DMS 273 treated with DMSO at 0.1 percent for 48 hours (cell line): Measurements from ENCODE around the gene IQGAP2.
"Not testable (repeated sequence)": the region's sequence is repeated elsewhere in the genome, so short reads cannot be mapped to it uniquely, and the experiment has no call there.

Source experiments
- DNase-seq: peaks from one replicate; lab custom pipeline; 2025; lab: John Stamatoyannopoulos, UW

Gene IQGAP2

DNA sequence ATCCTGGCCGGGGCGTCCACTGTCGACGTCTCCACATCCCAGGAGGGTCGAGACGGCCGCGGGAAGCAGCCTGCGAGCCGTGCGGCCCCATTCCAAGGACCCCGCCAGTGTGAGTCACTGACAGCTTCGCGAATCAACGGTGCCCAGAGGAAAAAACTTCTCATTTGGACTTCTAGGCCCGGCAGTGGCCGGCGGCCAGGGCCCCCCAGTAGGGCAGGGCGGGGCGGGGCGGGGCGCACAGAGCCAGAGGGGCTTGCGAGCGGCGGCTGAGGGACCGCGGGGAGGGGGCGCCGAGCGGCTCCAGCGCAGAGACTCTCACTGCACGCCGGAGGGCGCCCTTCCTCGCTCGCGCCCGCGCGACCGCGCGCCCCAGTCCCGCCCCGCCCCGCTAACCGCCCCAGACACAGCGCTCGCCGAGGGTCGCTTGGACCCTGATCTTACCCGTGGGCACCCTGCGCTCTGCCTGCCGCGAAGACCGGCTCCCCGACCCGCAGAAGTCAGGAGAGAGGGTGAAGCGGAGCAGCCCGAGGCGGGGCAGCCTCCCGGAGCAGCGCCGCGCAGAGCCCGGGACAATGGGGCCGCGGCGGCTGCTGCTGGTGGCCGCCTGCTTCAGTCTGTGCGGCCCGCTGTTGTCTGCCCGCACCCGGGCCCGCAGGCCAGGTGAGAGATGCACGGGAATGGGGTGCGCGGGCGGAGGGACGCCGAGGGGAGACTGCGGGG is 312.8 kb downstream of the IQGAP2 start, which contains the start of gene F2R:
F2R (plus strand) TSS at position 391 of the 720 bp plus-strand sequence; CDS start at position 573, 182 bp downstream.
- DNase-seq: peak; percentile 29

DNA sequence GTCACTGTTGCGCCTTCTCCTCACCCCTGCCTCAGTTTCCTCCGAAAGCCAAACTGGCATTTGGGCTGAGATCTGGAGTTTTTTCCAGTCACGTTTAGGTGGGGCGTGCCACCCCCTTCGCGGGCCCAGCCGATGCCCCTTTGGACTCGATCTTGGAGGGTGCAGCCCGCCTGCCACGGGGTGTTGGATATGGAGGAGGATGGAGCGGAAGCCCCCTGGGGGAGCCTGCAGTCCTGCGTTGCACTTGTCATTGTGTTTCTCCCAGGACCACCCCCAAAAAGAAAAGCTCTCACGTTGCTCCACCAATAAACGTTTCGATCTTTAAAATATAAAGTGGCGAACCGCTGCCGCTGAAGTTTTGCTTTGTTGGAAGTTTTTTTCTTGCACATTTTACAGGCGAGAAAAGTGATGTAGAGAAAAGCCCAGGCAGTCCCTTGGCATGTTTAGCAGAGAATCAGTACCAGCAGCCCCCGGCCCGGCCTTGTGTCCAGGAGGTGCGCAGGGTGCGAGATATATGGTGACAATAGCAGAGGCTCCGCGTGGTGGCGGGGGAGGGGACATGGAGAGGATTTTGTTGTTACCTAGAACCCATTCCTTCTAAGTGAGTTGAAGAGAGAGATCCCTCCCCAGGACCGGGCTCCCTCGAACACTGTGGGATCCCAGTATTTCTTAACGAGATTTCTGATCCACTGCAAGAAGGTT is 313.5 kb downstream of the IQGAP2 start:
- DNase-seq: no peak

DNA sequence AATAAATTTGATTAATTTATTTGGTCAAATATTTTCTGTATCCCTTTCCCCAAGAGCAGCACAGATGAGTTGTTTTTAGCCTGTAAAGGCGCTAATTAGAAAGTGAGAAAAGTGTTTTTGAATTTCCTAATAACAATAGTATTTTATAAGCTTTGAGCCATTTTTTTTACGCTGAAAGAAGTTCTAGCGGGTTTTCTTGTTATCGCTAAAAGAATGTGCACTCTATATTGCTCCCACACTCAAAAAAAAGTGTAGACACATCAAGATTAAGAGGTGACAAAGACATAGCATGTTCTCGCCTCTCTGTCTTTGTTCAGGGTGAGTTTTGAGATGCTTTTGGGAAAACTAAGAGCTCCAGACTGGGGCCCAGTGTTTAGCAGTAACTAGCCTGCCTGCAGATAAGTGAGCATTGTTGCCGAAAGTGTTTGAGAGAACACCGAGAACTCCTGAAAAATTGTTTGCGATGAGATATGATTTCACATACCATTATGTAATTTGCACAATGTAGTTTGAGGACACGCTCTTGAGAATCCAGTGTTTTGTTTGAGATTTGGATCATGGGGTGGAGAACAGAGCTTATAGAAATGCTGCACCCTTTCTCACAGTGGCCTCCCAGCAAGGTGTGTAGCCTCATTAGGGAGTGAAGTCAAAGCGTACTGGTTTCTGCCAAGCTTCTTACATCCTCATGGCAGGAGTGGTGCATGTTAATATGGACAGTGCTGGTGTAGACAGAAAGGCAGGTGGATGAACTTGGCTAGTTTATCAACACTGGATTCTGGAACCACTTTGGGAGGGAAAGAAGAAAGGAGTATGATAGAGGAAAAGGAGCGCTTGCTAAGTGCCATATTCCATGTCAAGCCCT is 314.4 kb downstream of the IQGAP2 start:
- no peak for DNase-seq

DNA sequence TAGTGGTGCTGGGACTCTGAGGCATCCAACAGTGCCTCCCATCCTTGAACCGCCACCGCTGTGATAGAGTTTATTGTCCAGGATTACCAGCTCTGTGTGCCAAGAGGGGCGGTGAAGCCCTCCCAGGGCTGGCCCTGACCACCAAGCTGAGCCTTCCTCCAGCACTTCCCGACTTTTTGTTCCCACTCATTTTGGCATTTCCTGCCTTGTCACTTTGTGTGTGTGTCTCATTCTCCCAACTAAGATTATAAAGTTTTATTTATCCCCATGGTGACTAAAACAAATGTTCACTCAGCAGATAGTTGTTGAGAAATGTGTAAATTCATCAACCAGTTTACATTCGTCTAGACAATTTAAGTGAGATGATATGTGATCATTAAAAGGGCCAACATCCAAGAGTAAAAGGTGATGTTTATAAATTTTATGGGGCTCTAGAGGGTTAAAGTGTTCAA is 315.3 kb downstream of the IQGAP2 start:
- DNase-seq: no peak

DNA sequence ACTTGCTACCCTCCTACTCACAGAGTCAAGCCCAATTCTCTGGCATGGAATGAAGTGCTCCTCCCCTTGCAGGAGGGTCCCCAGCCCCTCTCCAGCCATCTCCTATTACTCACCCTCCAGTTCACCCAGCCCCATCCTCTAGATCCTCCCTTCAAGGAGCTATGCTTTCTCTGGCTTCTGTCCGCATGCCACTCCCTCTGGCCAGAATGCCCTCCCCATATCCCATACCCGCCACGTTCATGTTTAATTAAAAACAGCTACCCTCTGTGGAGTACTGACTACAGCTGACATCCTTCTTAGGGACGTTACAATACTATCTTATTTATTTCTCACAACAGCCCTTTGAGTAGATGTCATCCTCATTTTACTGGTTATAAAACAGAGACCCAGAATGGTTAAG is 315.8 kb downstream of the IQGAP2 start:
- DNase-seq: no peak

DNA sequence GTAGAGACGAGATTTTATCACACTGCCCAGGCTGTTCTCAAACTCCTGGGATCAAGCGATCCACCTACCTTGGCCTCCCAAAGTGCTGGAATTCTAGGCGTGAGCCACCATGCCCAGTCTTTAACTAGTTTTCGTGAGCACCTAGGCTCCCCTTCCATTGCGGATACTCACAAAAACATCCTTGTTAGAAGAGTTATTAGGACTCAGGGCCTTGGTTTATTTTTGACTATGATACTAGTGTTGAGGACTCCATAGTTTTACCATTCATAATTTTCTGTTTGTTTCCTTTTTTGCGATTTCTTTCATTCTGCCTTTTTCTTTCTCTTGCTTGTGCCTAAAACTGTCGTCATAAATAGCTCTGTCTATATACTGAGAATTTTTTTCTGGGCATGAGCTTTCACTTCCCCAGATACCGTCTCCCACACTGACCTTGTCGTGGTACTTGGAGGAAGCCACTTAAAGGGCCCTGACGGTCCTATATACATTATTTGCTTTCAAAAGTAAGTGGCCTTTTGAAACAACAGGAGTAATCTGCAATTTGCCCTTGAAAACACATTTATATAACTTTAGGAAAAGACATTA is 318.0 kb downstream of the IQGAP2 start:
- DNase-seq: no peak

DNA sequence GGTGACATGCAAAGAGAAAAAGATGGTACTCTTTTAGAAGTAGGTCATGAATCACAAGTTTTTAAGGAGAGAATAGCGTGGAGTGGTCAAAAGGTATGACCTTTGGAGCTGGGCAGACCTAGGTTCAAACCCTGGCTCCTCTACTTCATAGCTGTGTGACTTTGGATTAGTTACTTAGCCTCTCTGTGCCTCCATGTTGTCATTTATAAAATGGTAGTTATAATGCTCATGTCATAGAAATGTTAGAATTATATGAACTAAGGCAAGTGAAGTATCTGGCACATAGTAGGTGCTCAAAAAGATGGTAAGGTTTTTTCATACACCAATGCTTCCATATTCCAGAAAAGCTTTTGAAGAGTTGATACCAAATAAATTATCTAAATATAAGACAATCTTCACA is 320.2 kb downstream of the IQGAP2 start:
- no peak for DNase-seq

DNA sequence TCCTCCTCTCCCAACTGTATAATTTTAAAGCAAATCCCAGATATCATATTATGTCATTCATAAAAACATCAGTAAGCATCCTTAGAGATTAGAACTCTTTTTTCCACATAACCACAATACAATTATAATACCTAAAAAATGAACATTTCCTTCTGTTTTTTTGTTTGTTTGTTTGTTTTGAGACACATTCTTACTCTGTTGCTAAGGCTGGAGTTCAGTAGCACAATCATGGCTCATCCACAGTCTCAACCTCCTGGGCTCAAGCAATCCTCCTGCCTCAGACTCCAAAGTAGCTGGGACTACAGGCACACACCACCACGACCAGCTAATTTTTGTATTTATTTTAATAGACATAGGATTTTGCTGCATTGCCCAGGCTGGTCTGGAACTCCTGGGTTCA is 320.8 kb downstream of the IQGAP2 start:
- no peak for DNase-seq

DNA sequence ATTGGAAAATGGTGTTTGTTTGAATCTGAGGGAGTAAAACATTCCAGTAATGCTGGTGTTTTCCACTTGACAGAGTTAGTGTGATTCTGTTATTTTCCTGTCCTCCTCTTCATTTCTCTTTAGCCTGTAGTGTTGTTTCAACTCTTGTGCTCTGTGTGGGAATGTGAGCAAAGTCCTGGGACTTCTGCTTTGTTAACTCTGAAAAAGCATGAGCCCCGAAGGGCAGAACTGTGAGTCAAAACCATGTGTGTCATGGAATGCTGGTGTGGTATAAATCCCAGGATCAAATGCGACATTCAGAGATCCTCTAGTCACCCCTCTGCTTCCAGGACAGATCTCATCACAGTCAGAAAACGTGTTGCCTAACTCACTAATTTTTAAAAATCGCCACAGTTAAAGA is 321.8 kb downstream of the IQGAP2 start:
- DNase-seq: no peak

DNA sequence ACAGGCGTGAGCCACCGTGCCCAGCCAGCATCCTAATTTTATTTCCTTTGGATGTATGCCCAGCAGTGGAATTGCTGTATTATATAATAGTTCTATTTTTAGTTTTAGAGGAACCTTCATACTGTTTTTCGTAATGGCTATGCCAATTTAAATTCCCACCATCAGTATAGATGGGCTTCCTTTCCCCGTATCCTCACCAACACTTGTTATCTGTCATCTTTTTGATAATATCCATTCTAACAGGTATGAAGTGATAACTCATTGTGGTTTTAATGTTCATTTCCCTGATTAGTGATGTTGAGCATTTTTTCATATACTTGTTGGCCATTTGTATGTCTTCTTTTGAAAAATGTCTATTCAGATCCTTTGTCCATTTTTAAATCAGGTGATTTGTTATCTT is 325.9 kb downstream of the IQGAP2 start:
- no peak for DNase-seq

DNA sequence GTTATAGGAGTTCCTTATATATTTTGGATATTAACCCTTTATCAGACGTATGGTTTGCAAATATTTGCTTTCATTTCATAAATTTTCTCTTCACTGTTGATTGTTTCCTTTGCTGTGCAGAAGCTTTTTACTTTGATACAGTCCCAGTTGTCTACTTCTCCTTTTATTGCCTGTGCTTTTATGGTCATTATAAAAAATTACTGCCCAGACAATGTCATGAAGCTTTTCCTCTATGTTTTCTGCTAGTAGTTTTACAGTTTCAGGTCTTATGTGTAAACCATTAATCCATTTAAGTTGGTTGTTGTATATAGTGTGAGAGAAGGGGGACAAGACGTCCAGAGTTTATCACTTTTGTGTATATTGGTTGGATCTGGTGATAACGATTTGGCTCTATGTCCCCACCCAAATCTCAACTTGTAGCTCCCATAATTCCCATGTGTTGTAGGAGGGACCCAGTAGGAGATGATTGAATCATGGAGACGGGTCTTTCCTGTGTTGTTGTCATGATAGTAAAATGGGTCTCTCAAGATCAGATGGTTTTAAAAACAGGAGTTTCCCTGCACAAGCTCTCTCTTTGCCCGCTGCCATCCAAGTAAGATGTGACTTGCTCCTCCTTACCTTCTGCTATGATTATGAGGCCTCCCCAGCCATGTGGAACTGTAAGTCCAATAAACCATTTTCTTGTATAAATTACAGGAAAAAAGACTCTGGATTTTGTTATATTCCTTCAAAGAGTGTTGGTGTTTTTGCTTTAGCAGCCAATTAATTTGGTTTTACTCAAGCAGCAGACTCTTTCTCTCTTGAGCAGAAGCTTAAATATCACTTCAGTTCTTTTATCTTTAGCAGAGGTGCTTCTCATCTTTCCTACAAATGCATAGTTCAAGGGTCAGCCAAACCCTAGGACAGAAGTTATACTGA is 326.5 kb downstream of the IQGAP2 start:
- DNase-seq: no peak

DNA sequence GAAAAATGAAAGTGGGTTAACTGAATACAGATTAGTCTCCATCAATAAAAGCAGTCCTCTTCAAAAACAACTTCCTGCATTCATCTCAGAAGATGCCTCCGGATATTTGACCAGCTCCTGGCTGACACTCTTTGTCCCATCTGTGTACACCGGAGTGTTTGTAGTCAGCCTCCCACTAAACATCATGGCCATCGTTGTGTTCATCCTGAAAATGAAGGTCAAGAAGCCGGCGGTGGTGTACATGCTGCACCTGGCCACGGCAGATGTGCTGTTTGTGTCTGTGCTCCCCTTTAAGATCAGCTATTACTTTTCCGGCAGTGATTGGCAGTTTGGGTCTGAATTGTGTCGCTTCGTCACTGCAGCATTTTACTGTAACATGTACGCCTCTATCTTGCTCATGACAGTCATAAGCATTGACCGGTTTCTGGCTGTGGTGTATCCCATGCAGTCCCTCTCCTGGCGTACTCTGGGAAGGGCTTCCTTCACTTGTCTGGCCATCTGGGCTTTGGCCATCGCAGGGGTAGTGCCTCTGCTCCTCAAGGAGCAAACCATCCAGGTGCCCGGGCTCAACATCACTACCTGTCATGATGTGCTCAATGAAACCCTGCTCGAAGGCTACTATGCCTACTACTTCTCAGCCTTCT is 329.4 kb downstream of the IQGAP2 start:
- DNase-seq: no peak

DNA sequence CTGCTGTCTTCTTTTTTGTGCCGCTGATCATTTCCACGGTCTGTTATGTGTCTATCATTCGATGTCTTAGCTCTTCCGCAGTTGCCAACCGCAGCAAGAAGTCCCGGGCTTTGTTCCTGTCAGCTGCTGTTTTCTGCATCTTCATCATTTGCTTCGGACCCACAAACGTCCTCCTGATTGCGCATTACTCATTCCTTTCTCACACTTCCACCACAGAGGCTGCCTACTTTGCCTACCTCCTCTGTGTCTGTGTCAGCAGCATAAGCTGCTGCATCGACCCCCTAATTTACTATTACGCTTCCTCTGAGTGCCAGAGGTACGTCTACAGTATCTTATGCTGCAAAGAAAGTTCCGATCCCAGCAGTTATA is 329.9 kb downstream of the IQGAP2 start:
- DNase-seq: no peak

DNA sequence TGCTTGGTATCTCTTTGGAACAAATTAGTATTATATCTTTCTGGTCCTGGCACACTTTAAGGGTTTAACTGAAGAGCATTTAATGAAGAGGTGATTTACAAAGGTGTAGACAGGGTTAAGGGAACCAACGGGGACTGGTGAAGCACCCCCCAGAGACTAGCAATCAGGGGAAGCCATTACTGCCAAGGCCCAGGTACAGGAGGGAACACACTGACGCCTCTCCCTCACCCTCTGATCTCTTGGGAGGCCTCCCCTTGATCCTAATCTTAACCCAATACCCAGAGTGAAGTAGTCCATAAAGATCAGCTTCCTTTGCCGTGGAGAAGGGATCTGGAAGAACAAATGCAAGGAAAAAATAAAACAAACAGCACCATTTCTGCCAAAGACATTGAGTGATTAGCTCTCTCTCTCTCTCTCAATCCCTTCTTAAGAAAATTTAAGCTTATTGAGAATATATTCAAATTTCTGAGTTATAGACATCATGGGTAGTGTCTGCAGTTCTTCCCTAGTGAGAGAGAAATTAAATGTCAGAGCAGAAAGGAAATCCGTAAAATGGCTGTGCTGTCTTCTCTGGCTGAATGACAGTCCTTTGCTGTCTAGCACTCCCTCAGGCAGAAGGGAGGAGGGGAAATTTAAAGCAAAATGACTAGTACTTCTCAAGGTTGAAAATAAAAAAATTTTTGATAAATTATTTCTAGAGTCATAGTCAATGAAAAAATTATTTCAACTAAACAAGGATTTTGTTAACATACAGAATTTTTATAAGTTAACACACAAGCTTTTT is 332.9 kb downstream of the IQGAP2 start:
- no peak for DNase-seq

DNA sequence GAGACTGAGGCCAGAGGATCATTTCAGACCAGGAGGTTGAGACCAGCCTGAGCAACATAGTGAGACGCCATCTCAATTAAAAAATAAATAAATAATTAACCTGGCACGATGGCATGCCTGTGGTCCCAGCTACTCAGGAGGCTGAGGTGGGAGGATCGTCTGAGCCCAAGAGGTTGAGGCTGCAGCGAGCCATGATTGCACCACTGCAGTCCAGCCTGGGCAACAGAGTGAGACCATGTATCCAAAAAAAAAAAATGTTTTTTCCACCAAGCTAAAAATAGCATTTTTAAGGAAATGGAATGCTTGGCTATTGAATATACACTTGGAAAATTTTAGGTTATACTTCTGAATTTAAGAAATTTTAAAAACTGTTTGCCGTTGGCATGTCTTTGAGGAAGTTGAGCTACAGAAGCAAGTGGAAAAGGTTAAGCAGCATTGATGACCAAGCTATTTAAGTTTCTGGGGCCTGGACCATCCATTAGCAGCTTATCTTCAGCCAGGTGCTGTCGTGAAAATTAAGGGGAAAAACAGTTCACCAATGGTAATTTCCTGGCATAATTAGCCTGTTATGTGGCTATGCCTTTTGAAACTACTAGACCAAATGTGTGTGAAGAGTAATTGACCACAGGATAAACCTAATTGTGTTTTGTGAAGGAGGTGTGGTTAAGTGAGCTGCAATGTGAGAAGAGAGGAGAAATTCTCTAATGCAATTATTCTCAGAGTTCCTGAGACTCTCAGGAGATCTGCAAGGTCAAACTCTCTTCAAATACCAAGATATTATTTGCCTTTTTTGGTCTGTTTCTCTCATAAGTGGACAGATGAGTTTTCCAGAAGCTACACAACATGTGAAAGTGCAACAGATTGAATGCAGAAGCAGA is 333.8 kb downstream of the IQGAP2 start:
- no peak for DNase-seq

DNA sequence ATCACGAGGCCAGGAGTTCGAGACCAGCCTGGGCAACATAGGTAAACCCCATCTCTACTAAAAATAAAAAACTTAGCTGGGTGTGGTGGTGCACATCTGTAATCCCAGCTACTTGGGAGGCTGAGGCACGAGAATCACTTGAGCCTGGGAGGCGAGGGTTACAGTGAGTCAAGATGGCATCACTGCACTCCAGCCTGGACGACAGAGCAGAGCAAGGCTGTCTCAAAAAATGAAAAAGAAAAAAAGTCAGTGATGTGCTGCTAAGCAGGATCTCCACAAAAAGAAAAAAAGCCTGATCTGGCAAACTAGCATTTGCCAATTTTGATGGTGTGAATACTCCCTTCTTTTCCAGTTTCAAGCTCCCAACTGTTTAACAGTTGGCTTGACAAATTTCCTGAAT is 334.8 kb downstream of the IQGAP2 start:
- no peak for DNase-seq

DNA sequence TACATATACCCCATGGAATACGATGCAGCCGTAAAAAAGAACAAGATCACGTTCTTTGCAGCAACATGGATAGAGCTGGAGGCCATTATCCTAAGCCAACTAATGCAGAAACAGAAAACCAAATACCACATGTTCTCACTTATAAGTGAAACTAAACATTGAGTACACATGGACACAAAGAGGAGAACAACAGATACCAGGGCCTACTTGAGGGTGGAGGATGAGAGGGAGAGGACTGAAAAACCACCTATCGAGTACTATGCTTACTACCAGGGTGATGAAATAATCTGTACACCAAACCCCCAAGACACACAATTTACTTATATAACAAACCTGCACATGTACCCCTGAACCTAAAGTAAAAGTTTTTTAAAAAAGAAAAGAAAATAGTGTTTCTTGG is 338.4 kb downstream of the IQGAP2 start:
- DNase-seq: not testable (repeated sequence)

DNA sequence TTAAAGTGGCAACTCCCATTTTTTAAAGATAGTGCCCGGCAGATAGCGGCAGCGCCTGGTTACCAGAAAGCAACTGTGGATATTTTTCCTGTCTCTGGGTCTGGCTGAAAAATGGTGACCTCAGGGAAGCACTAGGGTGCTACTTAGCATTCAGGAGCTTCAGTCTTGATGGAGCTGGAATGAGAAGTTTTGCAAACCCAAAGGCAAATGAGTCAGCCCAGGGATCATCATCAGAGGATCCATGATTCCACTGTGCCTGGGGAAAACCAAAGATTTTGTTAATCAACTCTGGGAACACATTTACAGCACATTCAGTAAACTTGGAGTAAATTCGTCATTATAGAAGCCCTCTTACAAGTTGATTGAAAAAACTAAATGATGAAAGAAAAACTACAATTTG is 339.5 kb downstream of the IQGAP2 start:
- no peak for DNase-seq

DNA sequence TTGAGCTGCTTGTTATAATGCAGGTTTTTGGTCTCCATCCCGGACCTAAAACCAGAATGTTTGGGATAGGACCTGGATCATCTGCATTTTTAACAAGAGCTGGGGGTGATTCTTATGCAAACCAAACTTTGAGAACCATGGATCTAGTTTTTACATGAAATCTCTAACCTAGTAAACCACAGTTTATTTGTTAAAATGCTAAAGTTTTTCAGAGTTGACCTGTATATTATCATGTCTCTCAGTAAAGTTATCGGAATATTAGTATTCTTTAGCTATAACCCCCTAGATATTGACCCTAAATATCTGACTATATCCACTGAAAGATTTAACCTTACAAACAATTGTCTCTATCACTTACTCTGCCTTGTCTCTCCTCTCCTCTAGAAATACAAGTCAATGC is 341.5 kb downstream of the IQGAP2 start:
- DNase-seq: no peak
